ENCODE results near the gene FBXO24.
A peak's percentile ranks its signal among the peaks of the same experiment; 100 is the strongest.

- TF ChIP-seq SMC3 (IDR thresholded peaks at IDR 0.05; ENCODE audit: low read depth, low read length), result no peak
- TF ChIP-seq, protein P1, sequence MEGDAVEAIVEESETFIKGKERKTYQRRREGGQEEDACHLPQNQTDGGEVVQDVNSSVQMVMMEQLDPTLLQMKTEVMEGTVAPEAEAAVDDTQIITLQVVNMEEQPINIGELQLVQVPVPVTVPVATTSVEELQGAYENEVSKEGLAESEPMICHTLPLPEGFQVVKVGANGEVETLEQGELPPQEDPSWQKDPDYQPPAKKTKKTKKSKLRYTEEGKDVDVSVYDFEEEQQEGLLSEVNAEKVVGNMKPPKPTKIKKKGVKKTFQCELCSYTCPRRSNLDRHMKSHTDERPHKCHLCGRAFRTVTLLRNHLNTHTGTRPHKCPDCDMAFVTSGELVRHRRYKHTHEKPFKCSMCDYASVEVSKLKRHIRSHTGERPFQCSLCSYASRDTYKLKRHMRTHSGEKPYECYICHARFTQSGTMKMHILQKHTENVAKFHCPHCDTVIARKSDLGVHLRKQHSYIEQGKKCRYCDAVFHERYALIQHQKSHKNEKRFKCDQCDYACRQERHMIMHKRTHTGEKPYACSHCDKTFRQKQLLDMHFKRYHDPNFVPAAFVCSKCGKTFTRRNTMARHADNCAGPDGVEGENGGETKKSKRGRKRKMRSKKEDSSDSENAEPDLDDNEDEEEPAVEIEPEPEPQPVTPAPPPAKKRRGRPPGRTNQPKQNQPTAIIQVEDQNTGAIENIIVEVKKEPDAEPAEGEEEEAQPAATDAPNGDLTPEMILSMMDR (IDR thresholded peaks at IDR 0.05), result peak; percentile 28
- no peak for TF ChIP-seq USF1 (IDR thresholded peaks at IDR 0.05; ENCODE audit: borderline replicate concordance, low read depth)
- no peak for TF ChIP-seq RAD21 (IDR thresholded peaks at IDR 0.05; ENCODE audit: low read length)
- TF ChIP-seq EZH2phosphoT487 (IDR thresholded peaks at IDR 0.05; ENCODE audit: borderline replicate concordance, low read depth), result no peak
- TF ChIP-seq MEF2A (IDR thresholded peaks at IDR 0.05; ENCODE audit: borderline replicate concordance, low read depth), result no peak
- no peak for TF ChIP-seq POLR2AphosphoS5 (IDR thresholded peaks at IDR 0.05; ENCODE audit: low read depth, low read length)
- TF ChIP-seq TCF12 (IDR thresholded peaks at IDR 0.05), result no peak
- TF ChIP-seq, protein P2, sequence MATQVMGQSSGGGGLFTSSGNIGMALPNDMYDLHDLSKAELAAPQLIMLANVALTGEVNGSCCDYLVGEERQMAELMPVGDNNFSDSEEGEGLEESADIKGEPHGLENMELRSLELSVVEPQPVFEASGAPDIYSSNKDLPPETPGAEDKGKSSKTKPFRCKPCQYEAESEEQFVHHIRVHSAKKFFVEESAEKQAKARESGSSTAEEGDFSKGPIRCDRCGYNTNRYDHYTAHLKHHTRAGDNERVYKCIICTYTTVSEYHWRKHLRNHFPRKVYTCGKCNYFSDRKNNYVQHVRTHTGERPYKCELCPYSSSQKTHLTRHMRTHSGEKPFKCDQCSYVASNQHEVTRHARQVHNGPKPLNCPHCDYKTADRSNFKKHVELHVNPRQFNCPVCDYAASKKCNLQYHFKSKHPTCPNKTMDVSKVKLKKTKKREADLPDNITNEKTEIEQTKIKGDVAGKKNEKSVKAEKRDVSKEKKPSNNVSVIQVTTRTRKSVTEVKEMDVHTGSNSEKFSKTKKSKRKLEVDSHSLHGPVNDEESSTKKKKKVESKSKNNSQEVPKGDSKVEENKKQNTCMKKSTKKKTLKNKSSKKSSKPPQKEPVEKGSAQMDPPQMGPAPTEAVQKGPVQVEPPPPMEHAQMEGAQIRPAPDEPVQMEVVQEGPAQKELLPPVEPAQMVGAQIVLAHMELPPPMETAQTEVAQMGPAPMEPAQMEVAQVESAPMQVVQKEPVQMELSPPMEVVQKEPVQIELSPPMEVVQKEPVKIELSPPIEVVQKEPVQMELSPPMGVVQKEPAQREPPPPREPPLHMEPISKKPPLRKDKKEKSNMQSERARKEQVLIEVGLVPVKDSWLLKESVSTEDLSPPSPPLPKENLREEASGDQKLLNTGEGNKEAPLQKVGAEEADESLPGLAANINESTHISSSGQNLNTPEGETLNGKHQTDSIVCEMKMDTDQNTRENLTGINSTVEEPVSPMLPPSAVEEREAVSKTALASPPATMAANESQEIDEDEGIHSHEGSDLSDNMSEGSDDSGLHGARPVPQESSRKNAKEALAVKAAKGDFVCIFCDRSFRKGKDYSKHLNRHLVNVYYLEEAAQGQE (IDR thresholded peaks at IDR 0.05; ENCODE audit: low read depth, low read length), result no peak
- TF ChIP-seq, protein P3, sequence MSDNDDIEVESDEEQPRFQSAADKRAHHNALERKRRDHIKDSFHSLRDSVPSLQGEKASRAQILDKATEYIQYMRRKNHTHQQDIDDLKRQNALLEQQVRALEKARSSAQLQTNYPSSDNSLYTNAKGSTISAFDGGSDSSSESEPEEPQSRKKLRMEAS (IDR thresholded peaks at IDR 0.05; ENCODE audit: low read depth), result no peak
- TF ChIP-seq RCOR1 (IDR thresholded peaks at IDR 0.05; ENCODE audit: low read length), result no peak
- TF ChIP-seq TAF1 (IDR thresholded peaks at IDR 0.05; ENCODE audit: borderline replicate concordance, low read depth, low read length), result no peak
- no peak for TF ChIP-seq EP300 (IDR thresholded peaks at IDR 0.05; ENCODE audit: borderline replicate concordance in 1 of 2, low read depth in 1 of 2, low read length in 1 of 2)
These were observed 12.3 kb upstream of the FBXO24 start, which contains the start of gene SAP25 for GRCh38 chr7:100573691-100574361.
